PC-3 (cell line): ENCODE results near the gene TTYH1. TPM values are rescaled to one million over a fixed set of nuclear protein-coding genes. Genes with fewer than 3 reads are reported as not detected.

Source experiments
- ATAC-seq: fragments of 200-7000 bp; cut with Tn5 transposase; 2 replicates; pipeline ENCODE4 v1.9.1; 2020; ENCODE audit warnings: mild to moderate bottlenecking, moderate library complexity
- BruUV-seq: library from RNA; stranded (reverse); fragments of 400-500 nt; replicated peaks from 2 replicates; lab custom pipeline; 2021; lab: Mats Ljungman, UMichigan
- CTCF ChIA-PET: fragments of 300-600 bp; sonication (Branson Sonifier 250); formaldehyde crosslinking; loops from one replicate; lab custom pipeline; 2022; ENCODE audit warnings: antibody characterized with exemption; lab: Charles Lee
- POLR2A ChIA-PET: fragments of 300-600 bp; sonication (Branson Sonifier 250); formaldehyde crosslinking; loops from one replicate; lab custom pipeline; 2022; ENCODE audit warnings: antibody characterized with exemption; ENCODE audit not compliant: unreplicated experiment; lab: Charles Lee
- DNase-seq: peaks from one replicate; pipeline ENCODE4 v3.0.0-alpha.2; 2015
- H2AFZ ChIP-seq: fragments of 300-600 bp; sonication (generic); 2 replicates; pipeline ENCODE4 v1.6.0; 2016; ENCODE audit warnings: antibody characterized with exemption, low read length
- H3F3A ChIP-seq: fragments of 300-600 bp; sonication (generic); one replicate; pipeline ENCODE4 v1.6.0; 2017; ENCODE audit warnings: antibody characterized with exemption, low read length, control low read depth, mild to moderate bottlenecking; ENCODE audit not compliant: unreplicated experiment
- H3K27ac ChIP-seq: fragments of 300-600 bp; sonication (generic); 2 replicates; pipeline ENCODE4 v1.5.1; 2016; ENCODE audit warnings: mild to moderate bottlenecking, low read length
- H3K27me3 ChIP-seq: fragments of 300-600 bp; sonication (generic); 2 replicates; pipeline ENCODE4 v1.6.1; 2016; ENCODE audit warnings: low read length, mixed read lengths
- H3K36me3 ChIP-seq: fragments of 300-600 bp; sonication (generic); 2 replicates; pipeline ENCODE4 v1.6.1; 2016; ENCODE audit warnings: low read depth, mixed run types, low read length, mixed read lengths
- H3K4me1 ChIP-seq: fragments of 300-600 bp; sonication (generic); 2 replicates; pipeline ENCODE4 v1.5.1; 2016; ENCODE audit warnings: low read length; ENCODE audit not compliant: insufficient read depth
- H3K4me2 ChIP-seq: fragments of 300-600 bp; sonication (generic); 2 replicates; pipeline ENCODE4 v1.6.0; 2016; ENCODE audit warnings: low read length
- H3K4me3 ChIP-seq: fragments of 300-600 bp; sonication (generic); 2 replicates; pipeline ENCODE4 v1.5.1; 2016; ENCODE audit warnings: mild to moderate bottlenecking, low read length, mixed read lengths
- H3K79me2 ChIP-seq: fragments of 300-600 bp; sonication (generic); 2 replicates; pipeline ENCODE4 v1.6.1; 2017; ENCODE audit warnings: low read length, mixed read lengths
- H3K9ac ChIP-seq: fragments of 300-600 bp; sonication (generic); 2 replicates; pipeline ENCODE4 v1.6.0; 2016; ENCODE audit warnings: mild to moderate bottlenecking, low read length
- H3K9me2 ChIP-seq: fragments of 300-600 bp; sonication (generic); replicated peaks from 2 replicates; pipeline ENCODE4 v1.6.1; 2016; ENCODE audit warnings: mixed run types, low read length, mixed read lengths
- H3K9me3 ChIP-seq: fragments of 300-600 bp; sonication (generic); 2 replicates; pipeline ENCODE4 v1.6.1; 2016; ENCODE audit warnings: low read length, mixed read lengths
- H4K20me1 ChIP-seq: fragments of 300-600 bp; sonication (generic); 2 replicates; pipeline ENCODE4 v1.6.1; 2016; ENCODE audit warnings: low read length, mixed read lengths
- EZH2 ChIP-seq: fragments of 300-600 bp; sonication (generic); IDR thresholded peaks from one replicate; pipeline ENCODE4 v1.6.1; 2017; ENCODE audit warnings: antibody characterized with exemption, mild to moderate bottlenecking, low read length; ENCODE audit not compliant: unreplicated experiment
- EZH2phosphoT487 ChIP-seq: fragments of 300-600 bp; sonication (generic); IDR thresholded peaks from 2 replicates; pipeline ENCODE4 v1.6.1; 2018; ENCODE audit warnings: mild to moderate bottlenecking, antibody characterized with exemption, low read length, borderline replicate concordance
- intact Hi-C: fragments of 100-400 bp; cut with micrococcal nuclease; formaldehyde crosslinking; loops from 2 replicates; pipeline ENCODE4 v1.9.0; 2023
- total RNA-seq: library from RNA; depleted of rRNA; stranded (reverse); fragments of >200 nt; gene quantifications from 2 replicates; pipeline ENCODE4 v1.2.3, GENCODE V29; 2014
- TF ChIP-seq, protein P1 (sequence below): fragments of 300-600 bp; sonication (generic); conservative IDR thresholded peaks from 2 replicates; pipeline ENCODE4 v1.5.1; 2017; ENCODE audit warnings: antibody characterized with exemption, low read depth, mild to moderate bottlenecking, low read length

TTYH1 gene
- total RNA-seq, 1 experiment from 2014 or later: 1.1 TPM

DNA sequence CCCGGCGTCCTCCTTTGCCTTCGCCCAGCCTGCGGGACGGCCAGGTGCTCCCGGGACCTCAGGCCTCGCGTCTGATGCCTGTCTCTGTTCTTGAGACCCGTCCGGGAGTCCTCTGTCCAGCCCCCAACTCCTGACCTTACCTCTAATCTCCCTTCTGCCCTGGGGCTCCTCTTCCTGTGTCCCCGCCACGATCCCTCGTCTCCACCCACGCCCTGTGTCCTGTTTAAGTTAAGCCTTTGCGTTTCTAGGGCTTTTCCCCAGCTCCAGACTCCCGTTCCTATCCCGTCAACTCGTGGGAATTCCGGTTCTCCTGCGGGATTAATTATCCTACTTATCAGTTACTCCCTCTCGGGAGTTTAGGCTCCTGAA, 34.4 kb downstream of the TTYH1 start:
- no peaks in the 10 kb centered on the region for H3K9me2 ChIP-seq
- BruUV-seq: no TSS peak
- ChIA-PET CTCF (no interaction called here), POLR2A (interaction anchor here (0.7 kb wide), 1 partner anchor 208 kb away, joined by 3 read pairs; no protein-coding TSS in a partner anchor)
- DNase-seq: no peak
- intact Hi-C loops: loop anchor here (2.0 kb wide), 1 partner anchor 13 kb away; the partner anchor contains the start of gene LENG9
- peaks cover 42% of the 10 kb centered on the region for H3K36me3 ChIP-seq
- no peaks in the 10 kb centered on the region for H3K9me3 ChIP-seq
- TF ChIP-seq EZH2 (no peak), EZH2phosphoT487 (no peak)
- TF ChIP-seq, protein P1, sequence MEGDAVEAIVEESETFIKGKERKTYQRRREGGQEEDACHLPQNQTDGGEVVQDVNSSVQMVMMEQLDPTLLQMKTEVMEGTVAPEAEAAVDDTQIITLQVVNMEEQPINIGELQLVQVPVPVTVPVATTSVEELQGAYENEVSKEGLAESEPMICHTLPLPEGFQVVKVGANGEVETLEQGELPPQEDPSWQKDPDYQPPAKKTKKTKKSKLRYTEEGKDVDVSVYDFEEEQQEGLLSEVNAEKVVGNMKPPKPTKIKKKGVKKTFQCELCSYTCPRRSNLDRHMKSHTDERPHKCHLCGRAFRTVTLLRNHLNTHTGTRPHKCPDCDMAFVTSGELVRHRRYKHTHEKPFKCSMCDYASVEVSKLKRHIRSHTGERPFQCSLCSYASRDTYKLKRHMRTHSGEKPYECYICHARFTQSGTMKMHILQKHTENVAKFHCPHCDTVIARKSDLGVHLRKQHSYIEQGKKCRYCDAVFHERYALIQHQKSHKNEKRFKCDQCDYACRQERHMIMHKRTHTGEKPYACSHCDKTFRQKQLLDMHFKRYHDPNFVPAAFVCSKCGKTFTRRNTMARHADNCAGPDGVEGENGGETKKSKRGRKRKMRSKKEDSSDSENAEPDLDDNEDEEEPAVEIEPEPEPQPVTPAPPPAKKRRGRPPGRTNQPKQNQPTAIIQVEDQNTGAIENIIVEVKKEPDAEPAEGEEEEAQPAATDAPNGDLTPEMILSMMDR: no peak
- H3K27ac ChIP-seq: peak overlapping the region; percentile 82
- H3K27me3 ChIP-seq: no peaks in the 10 kb centered on the region
- peak overlapping the region; percentile 84 for H3K4me3 ChIP-seq
- peak overlapping the region; percentile 74; the same call in 1 of the 2 replicates for H2AFZ ChIP-seq
- peaks cover 51% of the 10 kb centered on the region for H4K20me1 ChIP-seq
- ATAC-seq: no peak
- peaks cover 27% of the 10 kb centered on the region for H3K4me1 ChIP-seq
- H3K9ac ChIP-seq: peak overlapping the region; percentile 98
- H3F3A ChIP-seq: no peaks in the 10 kb centered on the region
- peak overlapping the region; percentile 95 for H3K4me2 ChIP-seq
- peaks cover 87% of the 10 kb centered on the region for H3K79me2 ChIP-seq

DNA sequence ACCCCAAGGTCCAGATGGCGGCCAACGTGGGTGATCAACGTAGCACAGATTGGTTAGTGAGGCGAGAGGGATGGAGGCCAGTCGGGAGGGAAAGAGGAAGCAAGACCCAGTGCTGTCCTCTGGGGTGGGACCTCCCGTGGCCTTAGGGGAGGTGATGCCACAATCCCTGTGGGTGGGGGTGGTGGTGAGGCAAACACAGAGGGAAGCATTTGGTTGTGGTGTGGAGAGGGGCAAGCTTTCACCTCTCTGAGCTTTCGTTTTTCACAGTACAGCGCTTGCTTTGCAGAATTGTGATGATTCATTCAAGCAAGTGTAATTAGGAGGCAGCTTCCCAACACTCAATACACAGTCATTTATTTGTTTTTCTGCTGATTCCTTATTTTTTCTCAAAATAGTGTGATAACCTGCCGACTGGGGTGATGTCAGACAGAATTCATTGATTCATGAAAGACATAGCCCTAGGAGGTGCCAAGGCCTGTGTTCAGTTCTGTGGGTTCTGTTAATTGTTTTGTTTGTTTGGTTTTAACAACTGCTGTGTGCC, 36.1 kb downstream of the TTYH1 start:
- H3K27me3 ChIP-seq: no peaks in the 10 kb centered on the region
- ATAC-seq (no peak), DNase-seq (peak; percentile 21)
- no peaks in the 10 kb centered on the region for H3F3A ChIP-seq
- BruUV-seq: no TSS peak
- CTCF ChIA-PET: no interaction called here
- H3K36me3 ChIP-seq: peaks cover 52% of the 10 kb centered on the region
- peak overlapping the region; percentile 95 for H3K4me2 ChIP-seq
- peaks cover 27% of the 10 kb centered on the region for H3K4me1 ChIP-seq
- H2AFZ ChIP-seq: no peak overlapping the region
- intact Hi-C loops: no loop called here
- H3K27ac ChIP-seq: no peak overlapping the region
- H3K9ac ChIP-seq: no peak overlapping the region
- peaks cover 82% of the 10 kb centered on the region for H3K79me2 ChIP-seq
- TF ChIP-seq EZH2phosphoT487: no peak
- TF ChIP-seq, protein P1: no peak
- POLR2A ChIA-PET: no interaction called here
- peaks cover 51% of the 10 kb centered on the region for H4K20me1 ChIP-seq
- no peaks in the 10 kb centered on the region for H3K9me3 ChIP-seq
- H3K9me2 ChIP-seq: no peaks in the 10 kb centered on the region
- H3K4me3 ChIP-seq: peak overlapping the region; percentile 84

DNA sequence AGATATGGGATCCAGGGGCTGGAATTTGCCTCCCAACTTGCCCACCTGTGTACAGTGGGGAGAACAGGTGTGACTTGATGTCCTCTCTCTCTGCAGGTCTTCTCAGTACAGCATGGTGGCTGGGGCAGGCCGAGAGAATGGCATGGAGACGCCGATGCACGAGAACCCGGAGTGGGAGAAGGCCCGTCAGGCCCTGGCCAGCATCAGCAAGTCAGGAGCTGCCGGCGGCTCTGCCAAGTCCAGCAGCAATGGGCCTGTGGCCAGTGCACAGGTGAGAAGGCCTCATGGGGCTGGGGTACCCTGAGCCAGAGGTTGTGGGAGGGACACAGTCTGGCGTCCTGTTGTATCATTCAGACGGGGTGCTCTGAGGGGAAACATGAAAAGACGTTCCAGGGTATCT, 36.7 kb downstream of the TTYH1 start:
- H3K36me3 ChIP-seq: peaks cover 56% of the 10 kb centered on the region

More for the DNA sequence above, 36.7 kb downstream of the TTYH1 start:
- H3K9me2 ChIP-seq: no peaks in the 10 kb centered on the region
- no TSS peak for BruUV-seq
- intact Hi-C loops: no loop called here
- ATAC-seq (no peak), DNase-seq (no peak)
- H3K9me3 ChIP-seq: no peaks in the 10 kb centered on the region
- H3K27me3 ChIP-seq: no peaks in the 10 kb centered on the region
- H3K4me1 ChIP-seq: peaks cover 24% of the 10 kb centered on the region
- H3K79me2 ChIP-seq: peaks cover 83% of the 10 kb centered on the region
- ChIA-PET POLR2A (no interaction called here), CTCF (no interaction called here)
- H3K27ac ChIP-seq: no peak overlapping the region
- 0 out of 2 replicates have a peak overlapping the region, but pooled peaks have one; percentile 84 for H3K4me3 ChIP-seq
- H3K9ac ChIP-seq: no peak overlapping the region
- no peak overlapping the region for H2AFZ ChIP-seq
- no peak overlapping the region for H3K4me2 ChIP-seq
- TF ChIP-seq EZH2 (no peak), EZH2phosphoT487 (no peak)
- TF ChIP-seq, protein P1: no peak
- H4K20me1 ChIP-seq: peaks cover 55% of the 10 kb centered on the region
- H3F3A ChIP-seq: no peaks in the 10 kb centered on the region
